ENCODE results near the gene ATF7.

Gene ATF7

GRCh38 chr12:53514628-53515290 lies 111.4 kb downstream of the ATF7 start (continued):
- TF ChIP-seq BACH2 (CRISPR knock-in tag; IDR thresholded peaks at IDR 0.05; ENCODE audit: borderline replicate concordance) (no peak), TCF4 (CRISPR knock-in tag; IDR thresholded peaks at IDR 0.05; ENCODE audit: borderline replicate concordance) (no peak)

GRCh38 chr12:53513712-53514410 lies 112.3 kb downstream of the ATF7 start:
- TF ChIP-seq ZNF565 (CRISPR knock-in tag; conservative IDR thresholded peaks at IDR 0.05; ENCODE audit: low read depth) (no peak), TOX (CRISPR knock-in tag; IDR thresholded peaks at IDR 0.05; ENCODE audit: borderline replicate concordance) (no peak), PATZ1 (CRISPR knock-in tag; IDR thresholded peaks at IDR 0.05; ENCODE audit: borderline replicate concordance) (no peak), ZC3H10 (CRISPR knock-in tag; IDR thresholded peaks at IDR 0.05) (no peak)
- ATAC-seq: no peak

- ATAC-seq: no peak
Observed at GRCh38 chr12:53510181-53510812, 115.9 kb downstream of the ATF7 start.

More at GRCh38 chr12:53510181-53510812, 115.9 kb downstream of the ATF7 start:
- TF ChIP-seq TCF4 (CRISPR knock-in tag; IDR thresholded peaks at IDR 0.05; ENCODE audit: borderline replicate concordance) (no peak), BACH2 (CRISPR knock-in tag; IDR thresholded peaks at IDR 0.05; ENCODE audit: borderline replicate concordance) (no peak), CSDC2 (CRISPR knock-in tag; IDR thresholded peaks at IDR 0.05) (no peak), ZFP3 (CRISPR knock-in tag; IDR thresholded peaks at IDR 0.05) (no peak), RARB (CRISPR knock-in tag; IDR thresholded peaks at IDR 0.05) (no peak), PATZ1 (CRISPR knock-in tag; IDR thresholded peaks at IDR 0.05; ENCODE audit: borderline replicate concordance) (no peak), ESRRG (CRISPR knock-in tag; IDR thresholded peaks at IDR 0.05) (no peak), OSR1 (CRISPR knock-in tag; IDR thresholded peaks at IDR 0.05) (no peak), ZC3H10 (CRISPR knock-in tag; IDR thresholded peaks at IDR 0.05) (no peak), ARNTL (CRISPR knock-in tag; IDR thresholded peaks at IDR 0.05; ENCODE audit: borderline replicate concordance, low read depth) (no peak), ZNF8 (CRISPR knock-in tag; IDR thresholded peaks at IDR 0.05) (no peak), ZFP30 (CRISPR knock-in tag; IDR thresholded peaks at IDR 0.05) (no peak), TSHZ2 (CRISPR knock-in tag; IDR thresholded peaks at IDR 0.05) (no peak), PPARA (CRISPR knock-in tag; IDR thresholded peaks at IDR 0.05; ENCODE audit: borderline replicate concordance) (no peak), POU6F1 (CRISPR knock-in tag; IDR thresholded peaks at IDR 0.05; ENCODE audit: borderline replicate concordance, low read depth) (no peak), ZNF70 (CRISPR knock-in tag; IDR thresholded peaks at IDR 0.05) (no peak)
